Hair follicular keratinocyte (primary cell): ENCODE results near the gene CLDN15. TPM values are rescaled to one million over a fixed set of nuclear protein-coding genes. Genes with fewer than 3 reads are reported as not detected.

Experiments
- total RNA-seq: library from RNA; depleted of rRNA; stranded (reverse); fragments of >200 nt; gene quantifications from 2 replicates; pipeline ENCODE4 v1.2.3, GENCODE V29; 2015

CLDN15 gene, protein sequence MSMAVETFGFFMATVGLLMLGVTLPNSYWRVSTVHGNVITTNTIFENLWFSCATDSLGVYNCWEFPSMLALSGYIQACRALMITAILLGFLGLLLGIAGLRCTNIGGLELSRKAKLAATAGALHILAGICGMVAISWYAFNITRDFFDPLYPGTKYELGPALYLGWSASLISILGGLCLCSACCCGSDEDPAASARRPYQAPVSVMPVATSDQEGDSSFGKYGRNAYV
- 1.9 and 2.8 TPM in 2 replicates for total RNA-seq

DNA sequence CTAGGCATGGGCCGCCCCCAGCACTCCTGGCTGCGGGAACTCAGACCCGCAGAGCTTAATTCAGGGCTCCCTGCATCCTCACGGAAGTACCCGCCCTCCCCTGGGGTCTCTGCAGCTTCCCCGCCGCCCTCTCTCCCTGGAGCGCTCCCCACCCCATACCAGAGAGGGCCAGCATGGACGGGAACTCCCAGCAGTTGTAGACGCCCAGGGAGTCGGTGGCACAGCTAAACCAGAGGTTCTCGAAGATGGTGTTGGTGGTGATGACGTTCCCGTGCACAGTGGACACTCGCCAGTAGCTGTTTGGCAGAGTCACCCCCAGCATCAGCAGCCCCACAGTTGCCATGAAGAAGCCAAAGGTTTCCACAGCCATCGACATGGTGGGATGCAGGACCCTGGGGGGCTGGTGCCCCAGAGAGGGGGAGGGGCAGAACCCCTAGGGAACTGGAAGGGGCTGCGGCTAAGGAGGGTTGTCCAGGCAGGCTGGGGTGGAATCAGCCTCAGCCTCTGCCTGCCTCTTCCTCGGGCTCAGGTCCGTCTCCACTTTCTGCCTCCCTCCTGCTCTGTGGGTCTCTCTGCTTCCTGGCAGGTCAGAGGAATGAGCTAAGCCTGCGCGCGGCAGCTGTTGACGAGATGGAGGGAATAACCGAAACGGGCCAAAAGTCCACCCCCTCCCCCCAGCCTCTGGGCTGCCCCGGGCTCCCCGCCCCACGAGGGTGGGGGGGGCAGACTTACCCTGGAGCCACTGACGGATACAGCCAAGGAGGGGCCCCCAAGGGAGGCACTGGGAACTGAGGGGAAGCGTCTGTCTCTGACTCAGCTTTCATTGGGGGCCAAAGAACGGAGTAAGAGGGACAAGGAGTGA lies at the start of gene CLDN15:
Gene CLDN15 (minus strand): TSS at position 597 of the 862 bp plus-strand sequence. CDS start 221 bp downstream, at position 376.

GRCh38 chr7:101244375-101245146 lies 7.0 kb upstream of the CLDN15 start, which contains the start of gene FIS1:
Gene FIS1 (minus strand): TSS chr7:101245081. CDS start chr7:101245004, 77 bp downstream.

GRCh38 chr7:101217388-101218235 lies 20.0 kb downstream of the CLDN15 start, which contains the start of the genes PLOD3 and ZNHIT1:
Gene PLOD3 (minus strand): TSS chr7:101217581. CDS start chr7:101217274, 307 bp downstream.
Gene ZNHIT1 (plus strand): TSS chr7:101218165. CDS start chr7:101218196, 31 bp downstream.

DNA sequence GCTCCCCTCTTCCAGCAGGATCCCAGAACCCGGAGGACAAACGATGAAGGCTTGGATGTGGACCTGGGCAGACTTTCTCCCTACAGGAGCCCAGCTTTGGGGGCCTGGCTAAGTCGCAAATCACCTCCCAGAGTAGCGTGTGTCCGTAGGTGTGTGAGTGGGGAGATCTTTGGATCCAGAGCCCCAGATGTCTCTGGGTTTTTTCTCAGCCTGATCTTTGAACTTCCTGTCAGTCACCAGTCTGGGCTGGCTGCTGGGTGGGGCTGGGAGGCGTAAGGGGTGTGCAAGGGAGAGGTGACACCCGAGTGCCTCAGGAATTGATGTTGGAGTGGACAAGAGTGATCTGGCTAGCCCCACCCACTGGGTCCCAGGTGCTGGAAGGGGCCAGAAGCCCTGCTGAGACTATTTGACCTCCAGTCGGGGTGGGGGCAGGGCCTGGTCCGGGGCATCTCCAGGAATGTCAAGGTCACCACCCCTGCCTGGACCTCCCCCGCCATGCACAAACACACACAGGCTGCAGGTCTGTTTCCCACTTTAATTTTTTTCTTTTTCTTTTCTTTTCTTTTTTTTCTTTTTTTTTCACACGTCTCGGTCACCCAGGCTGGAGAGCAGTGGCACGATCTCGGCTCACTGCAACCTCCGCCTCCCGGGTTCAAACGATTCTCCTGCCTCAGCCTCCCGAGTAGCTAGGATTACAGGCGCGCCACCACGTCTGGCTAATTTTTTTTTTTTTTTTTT lies 36.6 kb downstream of the CLDN15 start, which contains the start of gene MOGAT3:
Gene MOGAT3 (minus strand): TSS at position 175 of the 738 bp plus-strand sequence. CDS start 182 bp downstream, outside the sequence.

Other genes with a start within 250 kb of the CLDN15 start
- not detected in 2 replicates for gene MUC17, start 217.7 kb downstream of the CLDN15 start, total RNA-seq
- gene TRIM56, start 152.3 kb downstream of the CLDN15 start, total RNA-seq = 6.0 and 13.6 TPM in 2 replicates
- gene SERPINE1, start 110.7 kb downstream of the CLDN15 start, total RNA-seq = 244 and 431 TPM in 2 replicates
- 259 and 320 TPM in 2 replicates for gene AP1S1, start 83.3 kb downstream of the CLDN15 start, total RNA-seq
- gene VGF, start 72.2 kb downstream of the CLDN15 start, total RNA-seq = 0.08 TPM in 1 of 2 replicates, not detected in the other
- not detected in 2 replicates for gene NAT16, start 57.5 kb downstream of the CLDN15 start, total RNA-seq
- not detected in 2 replicates for gene MOGAT3, start 36.8 kb downstream of the CLDN15 start, total RNA-seq
- gene PLOD3, start 20.2 kb downstream of the CLDN15 start, total RNA-seq = 60.8 and 78.1 TPM in 2 replicates
- 131 and 137 TPM in 2 replicates for gene ZNHIT1, start 19.6 kb downstream of the CLDN15 start, total RNA-seq
- gene FIS1, start 7.3 kb upstream of the CLDN15 start, total RNA-seq = 223 and 251 TPM in 2 replicates
- gene IFT22, start 84.0 kb upstream of the CLDN15 start, total RNA-seq = 17.3 and 20.1 TPM in 2 replicates
- not detected in 2 replicates for gene COL26A1, start 125.1 kb upstream of the CLDN15 start, total RNA-seq